ENCODE measurements around the gene CRISP1. TPM values are rescaled to one million over a fixed set of nuclear protein-coding genes. Genes with fewer than 3 reads are reported as not detected.

CRISP1 gene
- total and polyA plus RNA-seq, 10 of the 15 experiments (the other 5 are each of a cell fraction or from before 2014, with no cell fraction given), result not detected

- H3K9me3 ChIP-seq (replicated peaks; ENCODE audit: control insufficient read depth, insufficient read depth, low read length), result no peaks in the 10 kb centered on the region
- TF ChIP-seq FOXM1 (IDR thresholded peaks at IDR 0.05; ENCODE audit: low read depth, low read length) (no peak), SP1 (IDR thresholded peaks at IDR 0.05; ENCODE audit: low read depth, low read length) (no peak), TBL1XR1 (IDR thresholded peaks at IDR 0.05; ENCODE audit: low read depth, low read length) (no peak), SMAD5 (IDR thresholded peaks at IDR 0.05; ENCODE audit: low read depth) (no peak), BCL11A (IDR thresholded peaks at IDR 0.05; ENCODE audit: low read depth, low read length) (no peak), KDM1A (IDR thresholded peaks at IDR 0.05; ENCODE audit: borderline replicate concordance) (no peak), SIN3A (IDR thresholded peaks at IDR 0.05; ENCODE audit: low read depth, low read length) (no peak), STAT3 (IDR thresholded peaks at IDR 0.05; ENCODE audit: low read depth, low read length) (no peak), ATF2 (IDR thresholded peaks at IDR 0.05; ENCODE audit: low read length) (no peak)
- FAIRE-seq (no peak), ATAC-seq (no peak), DNase-seq (ENCODE audit: low read depth, low spot score) (no peak)
- H2AFZ ChIP-seq (ENCODE audit: control insufficient read depth, low read depth, low read length), result no peak overlapping the region
- BruUV-seq (replicated peaks), result no TSS peak
- ChIA-PET RAD21 (ENCODE audit: unreplicated experiment) (interaction anchor here (1.3 to 1.5 kb wide), 2 partner anchors 225 to 257 kb away, joined by 3 to 9 read pairs; no protein-coding TSS in a partner anchor), CTCF (interaction anchor here (0.5 to 6.1 kb wide), 5 partner anchors 19 to 706 kb away, joined by 3 to 85 read pairs (median 5); no protein-coding TSS in a partner anchor), SMC1A (ENCODE audit: uncharacterized antibody, unreplicated experiment) (interaction anchor here (0.7 to 1.0 kb wide), 2 partner anchors 10 to 242 kb away, joined by 3 read pairs; no protein-coding TSS in a partner anchor), POLR2A (no interaction called here)
- intact Hi-C loops (cut with micrococcal nuclease; ENCODE audit: unreplicated experiment), result no loop called here
- H3K9ac ChIP-seq (ENCODE audit: control insufficient read depth, insufficient read depth, low read length), result no peak overlapping the region
- 0% methylated on average over 2 of the region's 2 CpGs for WGBS (ENCODE audit: insufficient coverage, insufficient replicate concordance, low lambda C conversion rate, missing lambda C conversion rate)
- H4K20me1 ChIP-seq (ENCODE audit: control insufficient read depth, insufficient read depth), result no peaks in the 10 kb centered on the region; the same call in 1 of the 2 replicates
- in situ Hi-C loops (cut with MboI), result loop anchor here (5.0 kb wide), 2 partner anchors 225 to 315 kb away; no protein-coding TSS in a partner anchor
- H3K27me3 ChIP-seq (replicated peaks in 1 of 2; ENCODE audit: control insufficient read depth in 2 of 2, insufficient read depth in 2 of 2, low read length in 1 of 2), result no peaks in the 10 kb centered on the region
- no peaks in the 10 kb centered on the region for H3K36me3 ChIP-seq (ENCODE audit: control insufficient read depth in 2 of 2, insufficient read depth in 2 of 2, low read length in 1 of 2)
- H3K4me2 ChIP-seq (ENCODE audit: control insufficient read depth, insufficient read depth), result no peak overlapping the region
- no peak overlapping the region for H3K27ac ChIP-seq (ENCODE audit: control insufficient read depth, insufficient read depth)
- no peaks in the 10 kb centered on the region for H3K79me2 ChIP-seq (ENCODE audit: control insufficient read depth, insufficient read depth, low read length)
- H3K4me1 ChIP-seq (ENCODE audit: control insufficient read depth, insufficient read depth, low read length), result no peaks in the 10 kb centered on the region
- no peak overlapping the region for H3K4me3 ChIP-seq
Observed at GRCh38 chr6:49847673-49848072, 18.7 kb downstream of the CRISP1 start.
